IgD-negative memory B cell (primary cell): Measurements from ENCODE around the gene LSM3. TPM values are rescaled to one million over a fixed set of nuclear protein-coding genes. Genes with fewer than 3 reads are reported as not detected.

Source experiments
- H3K27ac Mint-ChIP-seq, 3 donors: one replicate each; pipeline ENCODE4 v1.8.0; 2020 to 2022; ENCODE audit warnings: mild to moderate bottlenecking in 3 of 3, mixed read lengths in 3 of 3, moderate library complexity in 1 of 3
- H3K27me3 Mint-ChIP-seq: one replicate; pipeline ENCODE4 v1.8.0; 2021; ENCODE audit warnings: mixed read lengths
- H3K36me3 Mint-ChIP-seq: one replicate; pipeline ENCODE4 v1.8.0; 2020; ENCODE audit warnings: mild to moderate bottlenecking, mixed read lengths
- H3K4me1 Mint-ChIP-seq, 3 donors: one replicate each; pipeline ENCODE4 v1.8.0; 2020 to 2022; ENCODE audit warnings: mixed read lengths in 3 of 3, mild to moderate bottlenecking in 1 of 3
- H3K4me3 Mint-ChIP-seq, 4 donors: one replicate each; pipeline ENCODE4 v1.8.0; 2020 to 2022; ENCODE audit warnings: mild to moderate bottlenecking in 4 of 4, mixed read lengths in 4 of 4, moderate library complexity in 3 of 4
- H3K9me3 Mint-ChIP-seq, 3 donors: one replicate each; pipeline ENCODE4 v1.8.0; 2020 to 2021; ENCODE audit warnings: mixed read lengths in 3 of 3, mild to moderate bottlenecking in 1 of 3
- polyA plus RNA-seq: library from polyadenylated mRNA; unstranded; fragments of 300-500 nt; fragmentation: Illumina TruSeq; gene quantifications from one replicate; pipeline ENCODE4 v1.2.3, GENCODE V29; 2021

The LSM3 gene
- polyA plus RNA-seq, 1 donor from 2014 or later, result 25.3 TPM

- Mint-ChIP-seq H3K27ac (peak overlapping the region; percentile 80 to 99 (median 96)), H3K4me1 (peaks cover 10 to 16% (median 14%) of the 10 kb centered on the region in 3 donors), H3K36me3 (peaks cover 3% of the 10 kb centered on the region), H3K4me3 (peak overlapping the region in 1 of 4 donors; percentile 16), H3K27me3 (no peaks in the 10 kb centered on the region), H3K9me3 (no peaks in the 10 kb centered on the region)
These were observed 31.0 kb upstream of the LSM3 start for GRCh38 chr3:14147617-14148016.

- peak overlapping the region in 2 of 3 donors; percentile 80 to 96 for H3K27ac Mint-ChIP-seq
- H3K27me3 Mint-ChIP-seq, result no peaks in the 10 kb centered on the region
- peaks cover 3% of the 10 kb centered on the region for H3K36me3 Mint-ChIP-seq
- H3K4me3 Mint-ChIP-seq, result peak overlapping the region in 1 of 4 donors; percentile 16
- H3K9me3 Mint-ChIP-seq, result no peaks in the 10 kb centered on the region
- peaks cover 10 to 16% (median 14%) of the 10 kb centered on the region in 3 donors for H3K4me1 Mint-ChIP-seq
These were observed 30.3 kb upstream of the LSM3 start for GRCh38 chr3:14148041-14148985.

GRCh38 chr3:14150078-14150477, 28.5 kb upstream of the LSM3 start:
- Mint-ChIP-seq H3K27me3 (no peaks in the 10 kb centered on the region), H3K9me3 (no peaks in the 10 kb centered on the region), H3K4me3 (no peak overlapping the region), H3K36me3 (peaks cover 3% of the 10 kb centered on the region), H3K4me1 (peaks cover 5 to 6% (median 6%) of the 10 kb centered on the region in 3 donors), H3K27ac (peak overlapping the region in 2 of 3 donors; percentile 18 to 39)

- H3K4me3 Mint-ChIP-seq, result no peak overlapping the region
These were observed 28.0 kb upstream of the LSM3 start for GRCh38 chr3:14150491-14151230.

GRCh38 chr3:14151471-14152083, 27.0 kb upstream of the LSM3 start:
- Mint-ChIP-seq H3K36me3 (peaks cover 6% of the 10 kb centered on the region), H3K4me1 (peaks cover 0 to 5% (median 0%) of the 10 kb centered on the region in 3 donors), H3K27me3 (no peaks in the 10 kb centered on the region), H3K9me3 (no peaks in the 10 kb centered on the region), H3K27ac (no peak overlapping the region), H3K4me3 (no peak overlapping the region)

More at GRCh38 chr3:14150491-14151230, 28.0 kb upstream of the LSM3 start:
- peaks cover 2 to 5% (median 3%) of the 10 kb centered on the region in 3 donors for H3K4me1 Mint-ChIP-seq
- no peaks in the 10 kb centered on the region for H3K27me3 Mint-ChIP-seq
- H3K36me3 Mint-ChIP-seq, result peaks cover 6% of the 10 kb centered on the region
- H3K27ac Mint-ChIP-seq, result peak overlapping the region in 2 of 3 donors; percentile 18 to 31
- H3K9me3 Mint-ChIP-seq, result no peaks in the 10 kb centered on the region

GRCh38 chr3:14152233-14152962, 26.2 kb upstream of the LSM3 start:
- H3K36me3 Mint-ChIP-seq, result peaks cover 4% of the 10 kb centered on the region
- H3K9me3 Mint-ChIP-seq, result no peaks in the 10 kb centered on the region
- H3K27ac Mint-ChIP-seq, result peak overlapping the region in 2 of 3 donors; percentile 49 to 53
- H3K4me3 Mint-ChIP-seq, result no peak overlapping the region
- peaks cover 0 to under 1% (median 0%) of the 10 kb centered on the region in 3 donors for H3K4me1 Mint-ChIP-seq
- no peaks in the 10 kb centered on the region for H3K27me3 Mint-ChIP-seq

- H3K9me3 Mint-ChIP-seq, result no peaks in the 10 kb centered on the region
- H3K36me3 Mint-ChIP-seq, result peaks cover 4% of the 10 kb centered on the region
- H3K4me1 Mint-ChIP-seq, result no peaks in the 10 kb centered on the region
- H3K27ac Mint-ChIP-seq, result peak overlapping the region in 1 of 3 donors; percentile 49
- no peak overlapping the region for H3K4me3 Mint-ChIP-seq
- no peaks in the 10 kb centered on the region for H3K27me3 Mint-ChIP-seq
These were observed 25.7 kb upstream of the LSM3 start for GRCh38 chr3:14152963-14153355.

GRCh38 chr3:14153663-14154062, 25.0 kb upstream of the LSM3 start:
- Mint-ChIP-seq H3K27me3 (no peaks in the 10 kb centered on the region), H3K36me3 (peaks cover 4% of the 10 kb centered on the region), H3K27ac (peak overlapping the region in 1 of 3 donors; percentile 68), H3K4me1 (no peaks in the 10 kb centered on the region), H3K4me3 (no peak overlapping the region), H3K9me3 (no peaks in the 10 kb centered on the region)

GRCh38 chr3:14154276-14154675, 24.3 kb upstream of the LSM3 start:
- H3K4me3 Mint-ChIP-seq, result no peak overlapping the region
- H3K27ac Mint-ChIP-seq, result peak overlapping the region in 1 of 3 donors; percentile 55
- no peaks in the 10 kb centered on the region for H3K27me3 Mint-ChIP-seq
- H3K36me3 Mint-ChIP-seq, result peaks cover 7% of the 10 kb centered on the region
- no peaks in the 10 kb centered on the region for H3K9me3 Mint-ChIP-seq
- no peaks in the 10 kb centered on the region for H3K4me1 Mint-ChIP-seq

GRCh38 chr3:14154895-14155440, 23.6 kb upstream of the LSM3 start:
- Mint-ChIP-seq H3K27ac (no peak overlapping the region), H3K9me3 (no peaks in the 10 kb centered on the region), H3K4me1 (no peaks in the 10 kb centered on the region), H3K4me3 (no peak overlapping the region), H3K36me3 (peaks cover 8% of the 10 kb centered on the region), H3K27me3 (no peaks in the 10 kb centered on the region)

GRCh38 chr3:14156201-14156600, 22.4 kb upstream of the LSM3 start:
- Mint-ChIP-seq H3K9me3 (peaks cover 0 to 3% (median 2%) of the 10 kb centered on the region in 3 donors), H3K4me1 (no peaks in the 10 kb centered on the region), H3K27me3 (no peaks in the 10 kb centered on the region), H3K4me3 (no peak overlapping the region), H3K36me3 (peaks cover 17% of the 10 kb centered on the region), H3K27ac (peak overlapping the region in 1 of 3 donors; percentile 49)

- H3K36me3 Mint-ChIP-seq, result peaks cover 24% of the 10 kb centered on the region
- peaks cover 2 to 10% (median 6%) of the 10 kb centered on the region in 3 donors for H3K9me3 Mint-ChIP-seq
- H3K27me3 Mint-ChIP-seq, result no peaks in the 10 kb centered on the region
- no peaks in the 10 kb centered on the region for H3K4me1 Mint-ChIP-seq
- peak overlapping the region in 2 of 3 donors; percentile 39 to 49 for H3K27ac Mint-ChIP-seq
- H3K4me3 Mint-ChIP-seq, result no peak overlapping the region
These were observed 21.6 kb upstream of the LSM3 start for GRCh38 chr3:14156843-14157561.

- H3K4me1 Mint-ChIP-seq, result no peaks in the 10 kb centered on the region
- H3K36me3 Mint-ChIP-seq, result peaks cover 28% of the 10 kb centered on the region
- no peak overlapping the region for H3K27ac Mint-ChIP-seq
- no peak overlapping the region for H3K4me3 Mint-ChIP-seq
- no peaks in the 10 kb centered on the region for H3K27me3 Mint-ChIP-seq
- peaks cover 8 to 15% (median 10%) of the 10 kb centered on the region in 3 donors for H3K9me3 Mint-ChIP-seq
These were observed 20.7 kb upstream of the LSM3 start for GRCh38 chr3:14157951-14158350.
